Neuronal stem cell (in vitro differentiated cells): ENCODE measurements around the gene LRRC8E.

Source experiments
- DNase-seq: peaks from one replicate; pipeline ENCODE4 v3.0.0-alpha.2; 2013; ENCODE audit warnings: low spot score
- H2AFZ ChIP-seq: one replicate; pipeline ENCODE4 v1.6.1; 2013; ENCODE audit warnings: mild to moderate bottlenecking, low read length, inconsistent platforms
- H2AK5ac ChIP-seq: 2 replicates; pipeline ENCODE4 v1.6.1; 2013; ENCODE audit warnings: low read depth, mild to moderate bottlenecking, inconsistent platforms, low read length, moderate library complexity, mixed read lengths
- H2BK120ac ChIP-seq: 2 replicates; pipeline ENCODE4 v1.6.1; 2013; ENCODE audit warnings: low read depth, mild to moderate bottlenecking, inconsistent platforms, low read length, moderate library complexity, mixed read lengths
- H2BK12ac ChIP-seq: one replicate; pipeline ENCODE4 v1.6.1; 2013; ENCODE audit warnings: low read length, inconsistent platforms
- H2BK15ac ChIP-seq: 2 replicates; pipeline ENCODE4 v1.6.1; 2013; ENCODE audit warnings: mild to moderate bottlenecking, low read length, inconsistent platforms, mixed read lengths
- H2BK5ac ChIP-seq: one replicate; pipeline ENCODE4 v1.6.1; 2013; ENCODE audit warnings: inconsistent platforms, mild to moderate bottlenecking, low read length, moderate library complexity
- H3K14ac ChIP-seq: one replicate; pipeline ENCODE4 v1.6.1; 2013; ENCODE audit warnings: low read length, inconsistent platforms
- H3K18ac ChIP-seq: 2 replicates; pipeline ENCODE4 v1.6.1; 2013; ENCODE audit warnings: low read length, inconsistent platforms
- H3K23ac ChIP-seq: 2 replicates; pipeline ENCODE4 v1.6.1; 2013; ENCODE audit warnings: low read depth, mild to moderate bottlenecking, mixed read lengths, low read length, inconsistent platforms; ENCODE audit not compliant: poor library complexity
- H3K27ac ChIP-seq: replicated peaks from 3 replicates; pipeline ENCODE4 v1.5.1; 2013; ENCODE audit warnings: low read length, inconsistent platforms
- H3K27me3 ChIP-seq, 3 experiments: 2 replicates each; pipeline ENCODE4 v1.6.1; 2013; ENCODE audit warnings: low read length in 3 of 3, mild to moderate bottlenecking in 2 of 3, inconsistent platforms in 1 of 3, low read depth in 1 of 3, mixed read lengths in 1 of 3, moderate library complexity in 1 of 3; ENCODE audit not compliant: control insufficient read depth in 3 of 3, insufficient read depth in 3 of 3
- H3K36me3 ChIP-seq, 2 donors: replicated peaks in 1 of 2; 2 replicates each; pipeline ENCODE4 v1.6.1; 2013; ENCODE audit warnings: low read length in 2 of 2; ENCODE audit not compliant: control insufficient read depth in 2 of 2, insufficient read depth in 2 of 2
- H3K4ac ChIP-seq: 2 replicates; pipeline ENCODE4 v1.6.1; 2013; ENCODE audit warnings: inconsistent platforms, mild to moderate bottlenecking, low read length, moderate library complexity
- H3K4me1 ChIP-seq, 2 donors: 1 replicate in 1 of 2; 2 replicates in 1 of 2; pipeline ENCODE4 v1.6.1; 2013; ENCODE audit warnings: low read length in 2 of 2, low read depth in 1 of 2; ENCODE audit not compliant: control insufficient read depth in 2 of 2, insufficient read depth in 1 of 2
- H3K4me2 ChIP-seq: one replicate; pipeline ENCODE4 v1.6.1; 2013; ENCODE audit warnings: mild to moderate bottlenecking, low read length, inconsistent platforms; ENCODE audit not compliant: insufficient read depth, poor library complexity, severe bottlenecking
- H3K4me3 ChIP-seq, 2 donors: 2 replicates each; pipeline ENCODE4 v1.5.1; 2013; ENCODE audit warnings: low read length in 2 of 2, mild to moderate bottlenecking in 2 of 2, inconsistent platforms in 1 of 2, moderate library complexity in 1 of 2
- H3K79me1 ChIP-seq: one replicate; pipeline ENCODE4 v1.6.1; 2013; ENCODE audit warnings: low read depth, mild to moderate bottlenecking, inconsistent platforms, low read length, moderate library complexity
- H3K9ac ChIP-seq: one replicate; pipeline ENCODE4 v1.6.1; 2013; ENCODE audit warnings: mild to moderate bottlenecking, low read depth, low read length, inconsistent platforms; ENCODE audit not compliant: poor library complexity
- H3K9me3 ChIP-seq, 2 donors: replicated peaks in 1 of 2; 2 replicates each; pipeline versions ENCODE3 to v1.6.1; 2013; ENCODE audit warnings: low read length in 2 of 2, mild to moderate bottlenecking in 2 of 2, inconsistent platforms in 1 of 2, low read depth in 1 of 2, mixed read lengths in 1 of 2, moderate library complexity in 1 of 2; ENCODE audit not compliant: control insufficient read depth in 2 of 2, insufficient read depth in 1 of 2
- H4K8ac ChIP-seq: one replicate; pipeline ENCODE4 v1.6.1; 2013; ENCODE audit warnings: low read depth, mild to moderate bottlenecking, inconsistent platforms, low read length, moderate library complexity
- H4K91ac ChIP-seq: one replicate; pipeline ENCODE4 v1.6.1; 2013; ENCODE audit warnings: low read length, low read depth, mild to moderate bottlenecking, inconsistent platforms; ENCODE audit not compliant: poor library complexity
- WGBS, 2 donors: extraction: QIAGEN DNeasy Blood & Tissue Kit; methylation state at CpG; one replicate each; pipeline ENCODE4 v1.1.7; 2013; ENCODE audit warnings: missing lambda C conversion rate in 2 of 2, mixed read lengths in 1 of 2; ENCODE audit not compliant: insufficient read length in 2 of 2, insufficient replicate concordance in 1 of 2; ENCODE audit errors: extremely low coverage in 2 of 2; 5-methylcytosine and 5-hydroxymethylcytosine counted together

Gene LRRC8E

DNA sequence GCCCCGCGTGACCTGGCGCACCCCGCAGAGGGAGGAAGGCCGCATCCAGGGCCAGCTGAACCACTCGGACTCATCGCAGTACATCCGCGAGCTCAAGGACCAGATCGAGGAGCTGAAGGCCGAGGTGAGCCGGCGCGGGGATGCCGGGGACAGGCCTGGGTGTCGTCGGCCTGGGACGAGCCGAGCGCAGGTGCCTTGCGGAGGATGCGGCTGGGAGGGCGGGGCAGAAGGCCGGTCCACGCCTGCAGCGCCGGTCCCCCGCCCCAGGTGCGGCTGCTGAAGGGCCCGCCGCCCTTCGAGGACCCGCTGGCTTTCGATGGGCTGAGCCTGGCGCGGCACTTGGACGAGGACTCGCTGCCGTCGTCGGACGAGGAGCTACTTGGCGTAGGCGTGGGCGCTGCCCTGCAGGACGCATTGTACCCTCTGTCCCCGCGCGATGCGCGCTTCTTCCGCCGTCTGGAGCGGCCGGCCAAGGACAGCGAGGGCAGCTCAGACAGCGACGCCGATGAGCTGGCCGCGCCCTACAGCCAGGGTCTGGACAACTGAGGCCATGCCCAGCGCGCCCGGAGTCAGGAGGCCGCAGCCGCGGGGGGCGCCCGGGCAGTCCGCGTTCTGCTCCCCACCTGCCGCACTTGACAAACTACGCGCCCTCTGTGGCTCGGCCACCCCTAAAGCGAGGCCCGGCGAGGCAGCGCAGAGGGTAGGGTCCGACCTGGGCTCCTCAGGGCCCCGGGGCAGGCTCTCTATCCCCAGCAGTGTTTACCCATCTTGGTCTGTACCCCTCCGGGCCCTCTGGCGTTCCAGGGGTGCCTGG, 24.9 kb upstream of the LRRC8E start:
- Histone ChIP-seq H2AFZ (no peak overlapping the region), H2BK5ac (peak overlapping the region; percentile 35), H3K23ac (peak overlapping the region; percentile 80), H2BK12ac (peak overlapping the region; percentile 73), H3K36me3 (peaks cover 2 to 12% of the 10 kb centered on the region in 2 donors), H3K18ac (peak overlapping the region; percentile 66), H3K4me2 (peak overlapping the region; percentile 94), H3K4me3 (peak overlapping the region in 1 of 2 donors; percentile 78), H4K91ac (no peak overlapping the region), H3K4me1 (peaks cover 11 to 17% of the 10 kb centered on the region in 2 donors), H3K79me1 (peaks cover 2% of the 10 kb centered on the region), H3K9ac (peak overlapping the region; percentile 71), H2BK15ac (peak overlapping the region; percentile 81), H3K4ac (no peak overlapping the region), H3K9me3 (no peaks in the 10 kb centered on the region), H3K27me3 (peaks cover 0 to 47% (median 12%) of the 10 kb centered on the region in 3 experiments), H2AK5ac (peak overlapping the region; percentile 91), H4K8ac (peak overlapping the region; percentile 82), H3K27ac (no peak overlapping the region), H3K14ac (peak overlapping the region; percentile 71), H2BK120ac (peak overlapping the region; percentile 44)
- no CpG with 5 or more reads among the region's 83 CpGs for WGBS, 2 donors
- no peak for DNase-seq

DNA sequence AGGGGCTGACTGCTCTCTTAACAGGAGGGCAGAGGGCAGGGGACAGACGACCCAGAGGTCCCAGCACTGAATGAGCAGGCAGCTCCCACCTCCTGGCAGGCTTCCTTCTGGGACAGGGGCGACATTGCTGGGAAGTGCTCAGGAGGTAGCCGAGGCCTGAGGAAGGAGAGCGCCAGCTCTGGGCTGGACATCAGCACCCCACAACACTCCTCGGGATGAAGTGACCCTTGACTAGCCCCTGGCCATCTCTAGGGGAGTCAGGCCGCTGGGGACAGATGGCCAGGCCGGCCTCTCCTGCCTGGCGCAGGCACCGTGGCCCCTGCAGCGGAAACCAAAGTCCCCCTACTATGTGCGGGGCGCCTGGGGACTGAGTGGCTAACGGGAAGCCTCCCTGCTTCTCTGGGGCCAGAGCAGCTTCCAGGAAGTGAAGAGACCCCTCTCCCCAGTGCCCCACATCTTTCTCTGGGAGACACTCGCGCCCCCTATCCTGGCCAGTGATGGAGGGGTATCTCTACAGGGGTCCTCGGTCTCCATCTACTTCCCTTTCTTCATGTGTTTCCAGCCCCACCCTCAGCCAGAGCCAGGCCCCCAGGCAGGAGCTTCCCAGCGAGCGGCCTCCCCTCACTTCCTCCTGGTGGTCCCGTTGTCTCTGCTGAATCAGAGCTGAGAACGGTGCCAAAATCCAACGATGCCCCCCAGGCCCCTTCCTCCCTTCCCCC, 24.2 kb upstream of the LRRC8E start:
- H2AFZ ChIP-seq: no peak overlapping the region
- no peak overlapping the region for H4K8ac ChIP-seq
- peak overlapping the region; percentile 3 for H3K23ac ChIP-seq
- H3K9ac ChIP-seq: no peak overlapping the region
- H3K27ac ChIP-seq: no peak overlapping the region
- peak overlapping the region; percentile 91 for H2AK5ac ChIP-seq
- no peak overlapping the region for H2BK15ac ChIP-seq
- WGBS, 2 donors: no CpG with 5 or more reads among the region's 21 CpGs
- no peaks in the 10 kb centered on the region for H3K9me3 ChIP-seq
- H2BK5ac ChIP-seq: peak overlapping the region; percentile 35
- peaks cover 2 to 18% of the 10 kb centered on the region in 2 donors for H3K36me3 ChIP-seq
- peaks cover 2% of the 10 kb centered on the region for H3K79me1 ChIP-seq
- H3K18ac ChIP-seq: no peak overlapping the region
- H3K4me3 ChIP-seq: no peak overlapping the region
- H2BK12ac ChIP-seq: no peak overlapping the region
- H2BK120ac ChIP-seq: no peak overlapping the region
- H3K4me2 ChIP-seq: no peak overlapping the region
- no peak overlapping the region for H3K14ac ChIP-seq
- H3K4me1 ChIP-seq: peaks cover 11 to 19% of the 10 kb centered on the region in 2 donors
- peaks cover 0 to 47% (median 12%) of the 10 kb centered on the region in 3 experiments for H3K27me3 ChIP-seq
- H3K4ac ChIP-seq: no peak overlapping the region
- H4K91ac ChIP-seq: no peak overlapping the region
- no peak for DNase-seq

DNA sequence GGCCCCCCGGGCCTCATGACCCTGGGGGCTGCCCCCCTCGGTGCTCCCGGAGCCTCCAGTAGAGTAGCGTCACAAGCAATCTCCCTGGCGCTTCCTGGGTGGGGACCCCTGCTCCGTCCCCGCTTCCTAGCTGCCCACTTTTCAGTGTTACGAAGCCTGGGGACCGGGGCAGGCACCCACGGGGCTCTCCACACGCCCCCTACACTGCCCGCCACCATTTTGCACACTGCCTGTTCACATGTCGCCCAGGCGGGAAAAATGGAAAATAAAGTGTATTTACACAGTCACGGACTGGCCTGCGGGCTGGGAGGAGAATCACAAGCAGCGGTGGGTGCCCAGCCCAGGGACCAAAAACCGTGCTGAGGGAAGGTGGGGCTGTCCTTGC, 23.6 kb upstream of the LRRC8E start:
- H2AFZ ChIP-seq: no peak overlapping the region
- H3K27me3 ChIP-seq: peaks cover 0 to 45% (median 12%) of the 10 kb centered on the region in 3 experiments
- peaks cover 2% of the 10 kb centered on the region for H3K79me1 ChIP-seq
- no peak overlapping the region for H3K18ac ChIP-seq
- DNase-seq: no peak
- H4K91ac ChIP-seq: no peak overlapping the region
- H3K9me3 ChIP-seq: no peaks in the 10 kb centered on the region
- H3K4me2 ChIP-seq: no peak overlapping the region
- H3K36me3 ChIP-seq: peaks cover 2 to 18% of the 10 kb centered on the region in 2 donors
- no peak overlapping the region for H3K4ac ChIP-seq
- H3K14ac ChIP-seq: no peak overlapping the region
- no peak overlapping the region for H2BK120ac ChIP-seq
- H3K23ac ChIP-seq: no peak overlapping the region
- no peak overlapping the region for H2BK15ac ChIP-seq
- H2BK5ac ChIP-seq: no peak overlapping the region
- peaks cover 11 to 20% of the 10 kb centered on the region in 2 donors for H3K4me1 ChIP-seq
- no CpG with 5 or more reads among the region's 18 CpGs for WGBS, 2 donors
- peak overlapping the region; percentile 91 for H2AK5ac ChIP-seq
- H3K27ac ChIP-seq: no peak overlapping the region
- H2BK12ac ChIP-seq: no peak overlapping the region
- peak overlapping the region; percentile 7 for H3K9ac ChIP-seq
- no peak overlapping the region for H4K8ac ChIP-seq
- no peak overlapping the region for H3K4me3 ChIP-seq
